ENCODE results near the gene DUSP22.

DNA sequence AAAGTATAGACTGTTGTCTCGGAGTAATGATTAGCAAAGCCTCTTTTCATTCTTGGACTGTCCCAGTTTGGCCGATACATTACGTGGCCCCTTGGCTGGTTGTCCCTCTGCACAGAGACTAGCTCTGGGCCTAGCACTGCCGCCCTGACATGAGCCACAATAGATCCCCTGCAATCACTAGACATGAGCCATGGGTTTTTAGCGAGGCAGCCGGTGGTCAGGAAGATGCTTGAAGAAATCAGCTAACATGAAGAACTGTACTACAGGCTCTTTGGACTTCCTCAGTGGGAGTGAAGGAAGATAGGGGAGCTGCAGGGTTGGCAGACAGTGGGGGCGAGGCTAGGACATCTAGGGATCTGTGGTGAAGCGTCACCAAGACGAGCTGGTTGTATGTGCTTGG, 11.0 kb downstream of the DUSP22 start:
- TF ChIP-seq, protein P1, sequence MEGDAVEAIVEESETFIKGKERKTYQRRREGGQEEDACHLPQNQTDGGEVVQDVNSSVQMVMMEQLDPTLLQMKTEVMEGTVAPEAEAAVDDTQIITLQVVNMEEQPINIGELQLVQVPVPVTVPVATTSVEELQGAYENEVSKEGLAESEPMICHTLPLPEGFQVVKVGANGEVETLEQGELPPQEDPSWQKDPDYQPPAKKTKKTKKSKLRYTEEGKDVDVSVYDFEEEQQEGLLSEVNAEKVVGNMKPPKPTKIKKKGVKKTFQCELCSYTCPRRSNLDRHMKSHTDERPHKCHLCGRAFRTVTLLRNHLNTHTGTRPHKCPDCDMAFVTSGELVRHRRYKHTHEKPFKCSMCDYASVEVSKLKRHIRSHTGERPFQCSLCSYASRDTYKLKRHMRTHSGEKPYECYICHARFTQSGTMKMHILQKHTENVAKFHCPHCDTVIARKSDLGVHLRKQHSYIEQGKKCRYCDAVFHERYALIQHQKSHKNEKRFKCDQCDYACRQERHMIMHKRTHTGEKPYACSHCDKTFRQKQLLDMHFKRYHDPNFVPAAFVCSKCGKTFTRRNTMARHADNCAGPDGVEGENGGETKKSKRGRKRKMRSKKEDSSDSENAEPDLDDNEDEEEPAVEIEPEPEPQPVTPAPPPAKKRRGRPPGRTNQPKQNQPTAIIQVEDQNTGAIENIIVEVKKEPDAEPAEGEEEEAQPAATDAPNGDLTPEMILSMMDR (IDR thresholded peaks at IDR 0.05): no peak
- TF ChIP-seq POLR2AphosphoS5 (IDR thresholded peaks at IDR 0.05): no peak
